ENCODE data around the gene GTF2A1L.

- TF ChIP-seq CTCF (IDR thresholded peaks at IDR 0.05; ENCODE audit: poor library complexity) (no peak), EZH2phosphoT487 (IDR thresholded peaks at IDR 0.05; ENCODE audit: low read depth, severe bottlenecking, unreplicated experiment) (no peak)
Observed at GRCh38 chr2:48607307-48608014, 10.2 kb upstream of the GTF2A1L start.
